Mesothelial cell of epicardium (in vitro differentiated cells): ENCODE results near the gene ZBTB39. TPM values are rescaled to one million over a fixed set of nuclear protein-coding genes. Genes with fewer than 3 reads are reported as not detected.
A peak's percentile ranks its signal among the peaks of the same experiment; 100 is the strongest.

Experiments
- DNase-seq, 2 experiments: peaks; one replicate each; pipeline ENCODE4 v3.0.0; 2021; ENCODE audit warnings: low spot score in 2 of 2; ENCODE audit not compliant: unreplicated experiment in 2 of 2
- H3K27ac Mint-ChIP-seq: 2 replicates; pipeline ENCODE4 v1.8.0; 2021; ENCODE audit warnings: mixed read lengths
- H3K27me3 Mint-ChIP-seq: 2 replicates; pipeline ENCODE4 v1.8.0; 2021; ENCODE audit warnings: low read depth, mixed read lengths
- H3K36me3 Mint-ChIP-seq: 2 replicates; pipeline ENCODE4 v1.8.0; 2021; ENCODE audit warnings: mixed read lengths
- H3K4me1 Mint-ChIP-seq: 2 replicates; pipeline ENCODE4 v1.8.0; 2021; ENCODE audit warnings: mixed read lengths
- H3K4me3 Mint-ChIP-seq: 2 replicates; pipeline ENCODE4 v1.8.0; 2021; ENCODE audit warnings: mild to moderate bottlenecking, moderate library complexity, mixed read lengths
- H3K9me3 Mint-ChIP-seq: 2 replicates; pipeline ENCODE4 v1.8.0; 2021; ENCODE audit warnings: mixed read lengths
- total RNA-seq: library from RNA; stranded (reverse); gene quantifications from 3 replicates; pipeline ENCODE4 v1.2.1, GENCODE V29; 2021
- TF ChIP-seq, protein P1 (sequence below): fragments of 200-600 bp; sonication (generic); IDR thresholded peaks from one replicate; pipeline ENCODE4 v1.5.0; 2021; ENCODE audit warnings: antibody characterized with exemption; ENCODE audit not compliant: unreplicated experiment

The ZBTB39 gene
- total RNA-seq, 1 donor from 2014 or later = 19.2 TPM

DNA sequence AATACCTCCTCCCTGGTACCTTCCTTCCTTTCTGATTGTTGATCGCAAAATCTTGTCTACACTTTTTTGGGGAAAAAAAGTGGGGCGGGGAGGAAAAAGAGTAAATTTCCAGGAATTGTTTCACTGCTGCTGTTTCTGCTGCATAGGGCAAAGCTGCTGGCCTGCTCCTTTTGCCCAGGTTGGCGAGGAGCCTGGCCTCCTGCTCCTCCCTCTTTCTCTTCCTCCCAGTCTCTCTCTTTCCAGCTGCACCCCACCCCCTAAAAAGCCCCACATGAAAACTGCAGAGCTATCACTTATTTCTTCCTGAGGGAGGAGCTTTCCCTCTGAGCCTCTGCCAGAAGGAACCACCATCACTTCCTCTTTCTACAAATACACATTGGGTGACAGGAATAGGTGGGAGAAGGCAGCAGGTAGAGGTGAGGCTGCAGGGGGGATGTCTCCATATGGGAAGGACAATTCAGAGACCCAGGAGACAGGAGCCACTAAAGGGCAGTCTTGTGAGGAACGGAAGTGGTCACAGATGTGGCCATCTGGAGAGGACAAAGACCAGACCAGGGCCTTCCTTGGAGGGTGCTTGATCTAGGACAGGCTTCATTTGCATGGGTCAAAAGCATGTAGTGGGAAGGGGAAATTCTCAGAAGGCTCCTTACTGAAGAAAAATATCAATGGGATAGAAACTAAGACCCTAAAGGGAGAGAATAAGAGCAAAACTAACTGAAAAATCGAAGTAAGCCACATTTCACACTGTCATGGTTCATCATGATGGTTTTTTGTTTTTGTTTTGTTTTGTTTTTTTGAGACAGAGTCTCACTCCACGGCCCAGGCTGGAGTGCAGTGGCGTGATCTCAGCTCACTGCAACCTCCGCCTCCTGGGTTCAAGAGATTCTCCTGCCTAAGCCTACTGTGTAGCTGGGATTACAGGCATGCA is 14.8 kb downstream of the ZBTB39 start:
- Mint-ChIP-seq H3K27ac (no peak overlapping the region), H3K9me3 (no peaks in the 10 kb centered on the region), H3K4me3 (no peak overlapping the region), H3K36me3 (peaks cover 11% of the 10 kb centered on the region), H3K27me3 (no peaks in the 10 kb centered on the region), H3K4me1 (peaks cover 15% of the 10 kb centered on the region)
- DNase-seq = no peak
- TF ChIP-seq, protein P1, sequence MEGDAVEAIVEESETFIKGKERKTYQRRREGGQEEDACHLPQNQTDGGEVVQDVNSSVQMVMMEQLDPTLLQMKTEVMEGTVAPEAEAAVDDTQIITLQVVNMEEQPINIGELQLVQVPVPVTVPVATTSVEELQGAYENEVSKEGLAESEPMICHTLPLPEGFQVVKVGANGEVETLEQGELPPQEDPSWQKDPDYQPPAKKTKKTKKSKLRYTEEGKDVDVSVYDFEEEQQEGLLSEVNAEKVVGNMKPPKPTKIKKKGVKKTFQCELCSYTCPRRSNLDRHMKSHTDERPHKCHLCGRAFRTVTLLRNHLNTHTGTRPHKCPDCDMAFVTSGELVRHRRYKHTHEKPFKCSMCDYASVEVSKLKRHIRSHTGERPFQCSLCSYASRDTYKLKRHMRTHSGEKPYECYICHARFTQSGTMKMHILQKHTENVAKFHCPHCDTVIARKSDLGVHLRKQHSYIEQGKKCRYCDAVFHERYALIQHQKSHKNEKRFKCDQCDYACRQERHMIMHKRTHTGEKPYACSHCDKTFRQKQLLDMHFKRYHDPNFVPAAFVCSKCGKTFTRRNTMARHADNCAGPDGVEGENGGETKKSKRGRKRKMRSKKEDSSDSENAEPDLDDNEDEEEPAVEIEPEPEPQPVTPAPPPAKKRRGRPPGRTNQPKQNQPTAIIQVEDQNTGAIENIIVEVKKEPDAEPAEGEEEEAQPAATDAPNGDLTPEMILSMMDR = no peak

DNA sequence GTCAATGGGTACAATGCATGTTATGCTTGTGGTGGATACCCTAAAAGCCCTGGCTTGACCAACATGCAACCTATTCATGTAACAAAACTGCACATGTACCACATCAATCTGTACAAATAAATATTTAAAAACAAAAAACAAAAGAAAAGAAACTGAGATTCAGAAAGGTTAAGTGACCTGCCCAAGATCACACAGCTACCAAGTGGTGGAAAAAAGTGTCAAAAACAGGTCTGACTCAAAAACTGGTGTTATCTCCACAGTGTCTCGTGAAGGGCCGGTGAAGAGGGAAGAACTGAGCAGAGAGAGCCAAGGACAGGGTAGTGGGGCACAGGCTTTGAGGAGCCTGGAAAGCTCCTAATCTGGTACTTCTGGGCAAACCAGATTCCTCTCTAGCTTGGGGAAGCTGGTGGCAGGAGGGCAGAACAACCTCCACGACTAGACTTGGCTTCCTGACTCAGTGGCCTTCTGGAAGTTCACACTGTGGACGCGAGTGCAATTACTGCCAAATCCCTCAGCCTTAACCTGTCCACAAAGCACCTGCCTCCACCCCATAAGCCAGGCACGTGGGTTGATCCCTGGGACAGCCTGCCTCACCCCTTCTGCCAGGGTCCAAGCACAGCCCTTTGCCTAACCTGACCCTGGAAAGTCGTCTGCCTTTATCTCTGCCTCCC is 15.6 kb downstream of the ZBTB39 start:
- Mint-ChIP-seq H3K4me3 (no peak overlapping the region), H3K4me1 (peaks cover 20% of the 10 kb centered on the region), H3K9me3 (no peaks in the 10 kb centered on the region), H3K27me3 (no peaks in the 10 kb centered on the region), H3K27ac (no peak overlapping the region), H3K36me3 (peaks cover 7% of the 10 kb centered on the region)
- DNase-seq = no peak
- TF ChIP-seq, protein P1 = no peak

DNA sequence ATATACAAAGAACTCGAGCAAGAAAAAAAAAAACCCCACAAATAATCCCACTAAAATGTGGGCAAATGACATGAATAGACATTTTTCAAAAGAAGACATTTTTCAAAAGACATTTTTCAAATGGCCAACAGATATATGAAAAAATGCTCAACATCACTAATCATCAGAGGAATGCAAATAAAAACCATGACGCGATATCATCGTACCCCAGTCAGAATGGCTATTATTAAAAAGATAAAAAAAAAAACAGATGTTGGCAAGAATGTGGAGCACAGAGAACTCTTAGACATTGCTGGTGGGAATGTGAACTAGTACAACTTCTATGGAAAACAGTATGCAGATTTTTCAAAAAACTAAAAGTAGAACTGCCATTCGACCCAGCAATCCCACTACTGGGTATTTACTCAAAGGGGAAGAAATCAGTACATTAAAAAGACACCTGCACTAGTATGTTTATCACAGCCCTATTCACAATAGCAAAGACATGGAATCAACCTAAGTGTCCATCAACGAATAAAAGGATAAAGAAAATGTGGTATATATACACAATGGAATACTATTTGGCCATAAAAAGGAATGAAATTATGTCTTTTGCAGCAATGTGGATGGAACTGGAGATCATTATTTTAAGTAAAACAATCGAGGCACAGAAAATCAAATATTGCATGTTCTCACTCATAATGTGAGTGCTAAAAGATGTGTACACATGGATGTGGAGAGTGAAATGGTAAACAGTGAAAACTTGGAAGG is 16.3 kb downstream of the ZBTB39 start:
- no peak overlapping the region for H3K27ac Mint-ChIP-seq
- H3K4me1 Mint-ChIP-seq = peaks cover 22% of the 10 kb centered on the region
- peaks cover 5% of the 10 kb centered on the region for H3K36me3 Mint-ChIP-seq
- no peak for DNase-seq
- H3K4me3 Mint-ChIP-seq = no peak overlapping the region
- H3K27me3 Mint-ChIP-seq = no peaks in the 10 kb centered on the region
- no peaks in the 10 kb centered on the region for H3K9me3 Mint-ChIP-seq
- TF ChIP-seq, protein P1 = no peak

DNA sequence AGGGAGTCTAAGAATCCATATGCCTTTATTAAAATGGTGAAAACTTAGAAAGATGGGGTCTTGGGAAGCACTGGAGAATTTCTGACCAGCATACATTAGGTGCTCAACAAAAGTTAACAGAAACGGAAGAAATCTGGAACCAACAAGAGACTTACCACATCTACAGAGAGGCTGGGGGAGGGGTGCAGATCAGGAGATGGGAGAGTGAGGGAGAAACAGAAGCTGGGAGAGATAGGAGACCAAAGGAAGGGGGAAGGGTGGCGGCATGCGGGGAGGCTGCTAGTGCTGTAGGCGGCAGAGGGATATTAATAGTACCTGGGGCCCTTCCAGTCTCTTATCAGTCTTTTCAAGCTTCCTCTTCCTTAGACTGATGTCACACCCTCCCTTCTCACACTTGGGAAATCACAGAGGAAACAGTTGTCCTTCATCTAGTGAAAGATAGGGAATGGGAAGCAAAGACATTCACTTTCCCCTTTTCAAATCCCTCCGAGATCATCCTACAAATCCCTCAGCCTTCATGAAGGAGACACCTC is 18.1 kb downstream of the ZBTB39 start:
- Mint-ChIP-seq H3K27me3 (no peaks in the 10 kb centered on the region), H3K4me3 (no peak overlapping the region), H3K36me3 (peaks cover 3% of the 10 kb centered on the region), H3K4me1 (peaks cover 22% of the 10 kb centered on the region), H3K27ac (peak overlapping the region; percentile 54), H3K9me3 (no peaks in the 10 kb centered on the region)
- TF ChIP-seq, protein P1 = no peak
- no peak for DNase-seq

DNA sequence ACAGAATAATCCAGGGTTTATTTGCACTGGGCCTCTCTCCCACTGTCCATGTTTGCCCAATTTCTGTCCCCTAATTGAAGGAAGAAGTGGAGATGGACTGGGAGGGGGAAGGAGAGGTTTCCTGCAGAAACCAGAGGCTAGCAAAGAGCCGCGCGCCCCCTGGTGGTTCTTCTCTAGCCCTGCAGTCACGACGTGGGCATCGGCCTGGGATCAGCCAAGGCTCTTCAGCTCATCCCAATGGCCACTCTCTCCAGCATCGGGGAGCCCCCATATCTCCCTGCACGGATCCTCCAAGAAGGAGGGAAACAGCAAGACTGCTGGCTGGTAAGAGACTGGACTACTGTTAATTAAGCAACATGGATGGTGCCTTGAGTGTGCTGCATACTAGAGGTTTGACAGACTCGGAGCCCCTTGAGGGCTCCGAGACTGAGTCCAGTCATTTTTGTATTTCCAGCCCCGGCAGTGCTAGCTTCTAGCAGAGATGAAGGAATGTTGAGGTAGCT is 18.7 kb downstream of the ZBTB39 start:
- Mint-ChIP-seq H3K27ac (no peak overlapping the region), H3K27me3 (no peaks in the 10 kb centered on the region), H3K9me3 (no peaks in the 10 kb centered on the region), H3K36me3 (no peaks in the 10 kb centered on the region), H3K4me1 (peaks cover 22% of the 10 kb centered on the region), H3K4me3 (no peak overlapping the region)
- DNase-seq = peak; percentile 76 to 87
- TF ChIP-seq, protein P1 = peak; percentile 94
